Epithelial cell of proximal tubule (primary cell): ENCODE measurements around the gene MYRIP. TPM values are rescaled to one million over a fixed set of nuclear protein-coding genes. Genes with fewer than 3 reads are reported as not detected.

Experiments used
- DNase-seq: peaks from one replicate; pipeline ENCODE4 v3.0.0-alpha.2; 2011; ENCODE audit warnings: low read depth
- H3K4me3 ChIP-seq: 2 replicates; pipeline ENCODE4 v1.5.1; 2011; ENCODE audit warnings: low read depth, mild to moderate bottlenecking, low read length
- CTCF ChIP-seq: conservative IDR thresholded peaks from 2 replicates; pipeline ENCODE4 v1.5.1; 2012; ENCODE audit warnings: low read depth, mild to moderate bottlenecking, low read length
- total RNA-seq: library from RNA; depleted of rRNA; stranded (reverse); fragments of >200 nt; gene quantifications from 2 replicates; pipeline ENCODE4 v1.2.3, GENCODE V29; 2015

MYRIP gene
- total RNA-seq, 1 donor from 2014 or later = 0.12 TPM

- no peak overlapping the region for H3K4me3 ChIP-seq
- peak; percentile 88 for TF ChIP-seq CTCF
- no peak for DNase-seq
Measured at GRCh38 chr3:40191850-40192448, 382.5 kb downstream of the MYRIP start.

GRCh38 chr3:40192628-40193027, 383.2 kb downstream of the MYRIP start:
- TF ChIP-seq CTCF = no peak
- H3K4me3 ChIP-seq = no peak overlapping the region
- no peak for DNase-seq

GRCh38 chr3:40196966-40197365, 387.6 kb downstream of the MYRIP start:
- no peak for TF ChIP-seq CTCF
- no peak overlapping the region for H3K4me3 ChIP-seq
- DNase-seq = no peak

- H3K4me3 ChIP-seq = no peak overlapping the region
- DNase-seq = no peak
- no peak for TF ChIP-seq CTCF
Measured at GRCh38 chr3:40200692-40201316, 391.4 kb downstream of the MYRIP start.

GRCh38 chr3:40201770-40202169, 392.4 kb downstream of the MYRIP start:
- no peak for DNase-seq
- no peak overlapping the region for H3K4me3 ChIP-seq
- no peak for TF ChIP-seq CTCF

GRCh38 chr3:40206522-40206921, 397.1 kb downstream of the MYRIP start:
- DNase-seq = no peak
- TF ChIP-seq CTCF = no peak
- H3K4me3 ChIP-seq = no peak overlapping the region

GRCh38 chr3:40207796-40208195, 398.4 kb downstream of the MYRIP start:
- no peak for DNase-seq
- no peak for TF ChIP-seq CTCF
- no peak overlapping the region for H3K4me3 ChIP-seq
